CD4-positive, CD25-positive, alpha-beta regulatory T cell (primary cell): ENCODE measurements around the gene IGDCC3. TPM values are rescaled to one million over a fixed set of nuclear protein-coding genes. Genes with fewer than 3 reads are reported as not detected.

Source experiments
- ATAC-seq, 2 donors: fragments of 150-1000 bp; cut with Tn5 transposase; one replicate each; pipeline ENCODE4 v1.10.0; 2021; ENCODE audit warnings: low read depth in 2 of 2, moderate number of reproducible peaks in 2 of 2, moderate library complexity in 1 of 2
- DNase-seq, 3 donors: peaks; one replicate each; pipeline versions ENCODE4 v3.0.0 to v3.0.0-alpha.2; 2012 to 2022; ENCODE audit warnings: mixed read lengths in 1 of 3
- H3K27ac ChIP-seq: one replicate; pipeline ENCODE4 v1.7.0; 2013; ENCODE audit warnings: mild to moderate bottlenecking, low read length; ENCODE audit not compliant: insufficient read depth, poor library complexity, severe bottlenecking
- H3K27me3 ChIP-seq: one replicate; pipeline ENCODE4 v1.7.0; 2013; ENCODE audit warnings: low read length; ENCODE audit not compliant: control insufficient read depth, insufficient read depth
- H3K36me3 ChIP-seq: one replicate; pipeline ENCODE4 v1.7.0; 2013; ENCODE audit warnings: mild to moderate bottlenecking, low read length, moderate library complexity; ENCODE audit not compliant: control insufficient read depth, insufficient read depth
- H3K4me1 ChIP-seq: 2 replicates; pipeline ENCODE4 v1.7.0; 2013; ENCODE audit warnings: mild to moderate bottlenecking, low read length; ENCODE audit not compliant: insufficient read depth, control insufficient read depth, poor library complexity, severe bottlenecking
- H3K4me3 ChIP-seq: one replicate; pipeline ENCODE4 v1.7.0; 2013; ENCODE audit warnings: low read depth, mild to moderate bottlenecking, low read length, moderate library complexity
- H3K9me3 ChIP-seq, 2 experiments: 1 replicate in 1 of 2; 2 replicates in 1 of 2; pipeline ENCODE4 v1.7.0; 2013; ENCODE audit warnings: low read length in 2 of 2, mild to moderate bottlenecking in 1 of 2, moderate library complexity in 1 of 2; ENCODE audit not compliant: control insufficient read depth in 2 of 2
- H3K27ac Mint-ChIP-seq, 3 donors: one replicate each; pipeline ENCODE4 v1.8.0; 2020 to 2022; ENCODE audit warnings: mild to moderate bottlenecking in 3 of 3, mixed read lengths in 3 of 3, moderate library complexity in 2 of 3
- H3K27me3 Mint-ChIP-seq: one replicate; pipeline ENCODE4 v1.8.0; 2022; ENCODE audit warnings: mild to moderate bottlenecking, mixed read lengths
- H3K36me3 Mint-ChIP-seq: one replicate; pipeline ENCODE4 v1.8.0; 2020; ENCODE audit warnings: mixed read lengths
- H3K4me1 Mint-ChIP-seq, 4 donors: one replicate each; pipeline ENCODE4 v1.8.0; 2020 to 2022; ENCODE audit warnings: mixed read lengths in 4 of 4, mild to moderate bottlenecking in 1 of 4
- H3K4me3 Mint-ChIP-seq, 4 donors: one replicate each; pipeline ENCODE4 v1.8.0; 2020 to 2022; ENCODE audit warnings: mild to moderate bottlenecking in 4 of 4, mixed read lengths in 4 of 4, moderate library complexity in 3 of 4
- H3K9me3 Mint-ChIP-seq, 7 donors: one replicate each; pipeline ENCODE4 v1.8.0; 2020 to 2022; ENCODE audit warnings: mixed read lengths in 7 of 7, mild to moderate bottlenecking in 3 of 7, moderate library complexity in 2 of 7
- polyA plus RNA-seq, 4 donors: library from polyadenylated mRNA; unstranded; fragments of 300-500 nt; fragmentation: Illumina TruSeq; gene quantifications; one replicate each; pipeline ENCODE4 v1.2.3, GENCODE V29; 2021
- total RNA-seq: library from RNA; stranded (reverse); gene quantifications from one replicate; pipeline ENCODE4 v1.2.3, GENCODE V29; 2022

Gene IGDCC3
- total and polyA plus RNA-seq, 5 donors from 2014 or later, result not detected

DNA sequence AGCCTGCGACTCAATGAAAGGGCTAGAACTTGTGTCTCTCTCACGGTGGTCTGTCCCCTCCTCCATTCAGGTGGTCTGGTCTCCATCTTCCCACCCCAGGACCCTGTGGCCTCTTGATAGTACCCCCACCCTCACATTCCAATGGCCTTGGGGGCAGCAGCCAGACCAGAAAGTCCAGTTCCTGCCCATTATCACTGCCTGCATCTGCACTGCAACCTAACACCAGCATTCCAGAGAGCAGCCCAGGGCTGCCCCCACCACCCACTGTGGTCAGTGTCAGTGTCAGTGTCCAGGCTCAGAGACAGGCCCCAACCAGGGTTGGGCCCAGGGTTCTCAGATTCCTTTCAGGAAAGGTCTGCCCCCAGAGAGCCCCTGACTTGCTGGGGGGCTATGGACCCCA is 12.6 kb downstream of the IGDCC3 start:
- H3K36me3 ChIP-seq, result no peaks in the 10 kb centered on the region
- Mint-ChIP-seq H3K4me3 (no peak overlapping the region), H3K27me3 (peaks cover 11% of the 10 kb centered on the region), H3K9me3 (peaks cover 0 to 3% (median 0%) of the 10 kb centered on the region in 7 donors), H3K36me3 (no peaks in the 10 kb centered on the region), H3K4me1 (no peaks in the 10 kb centered on the region), H3K27ac (no peak overlapping the region)
- no peak overlapping the region for H3K27ac ChIP-seq
- no peaks in the 10 kb centered on the region for H3K9me3 ChIP-seq
- DNase-seq (no peak), ATAC-seq (no peak)
- no peaks in the 10 kb centered on the region for H3K27me3 ChIP-seq
- no peak overlapping the region for H3K4me3 ChIP-seq
- no peaks in the 10 kb centered on the region for H3K4me1 ChIP-seq

DNA sequence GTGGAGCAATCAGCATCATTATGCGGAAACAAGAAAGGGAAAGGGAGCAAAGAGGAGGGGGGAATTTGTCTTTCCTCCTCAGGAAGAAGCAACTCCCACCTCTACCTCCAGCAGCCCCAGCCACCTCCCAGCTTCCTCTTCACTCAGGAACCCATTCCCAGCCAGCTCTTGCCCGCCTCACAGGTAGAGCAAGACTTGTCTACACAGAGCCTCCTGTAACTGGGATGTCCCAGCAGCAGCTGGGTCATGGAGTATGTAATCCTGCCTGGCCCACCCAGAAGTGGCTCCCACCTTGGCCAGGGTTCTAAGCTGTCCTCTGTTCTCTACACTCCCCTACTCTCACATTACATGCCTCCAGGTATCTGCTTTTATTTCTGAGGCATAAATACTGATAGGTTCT is 14.0 kb downstream of the IGDCC3 start:
- ATAC-seq (no peak), DNase-seq (no peak)
- H3K9me3 ChIP-seq, result no peaks in the 10 kb centered on the region
- H3K36me3 ChIP-seq, result no peaks in the 10 kb centered on the region
- H3K4me1 Mint-ChIP-seq, result no peaks in the 10 kb centered on the region
- peaks cover 2% of the 10 kb centered on the region for H3K27me3 ChIP-seq
- peaks cover 25% of the 10 kb centered on the region for H3K27me3 Mint-ChIP-seq
- no peak overlapping the region for H3K27ac ChIP-seq
- no peaks in the 10 kb centered on the region for H3K36me3 Mint-ChIP-seq
- H3K9me3 Mint-ChIP-seq, result peaks cover 0 to 3% (median 0%) of the 10 kb centered on the region in 7 donors
- H3K4me3 ChIP-seq, result no peak overlapping the region
- no peaks in the 10 kb centered on the region for H3K4me1 ChIP-seq
- H3K27ac Mint-ChIP-seq, result no peak overlapping the region
- no peak overlapping the region for H3K4me3 Mint-ChIP-seq

DNA sequence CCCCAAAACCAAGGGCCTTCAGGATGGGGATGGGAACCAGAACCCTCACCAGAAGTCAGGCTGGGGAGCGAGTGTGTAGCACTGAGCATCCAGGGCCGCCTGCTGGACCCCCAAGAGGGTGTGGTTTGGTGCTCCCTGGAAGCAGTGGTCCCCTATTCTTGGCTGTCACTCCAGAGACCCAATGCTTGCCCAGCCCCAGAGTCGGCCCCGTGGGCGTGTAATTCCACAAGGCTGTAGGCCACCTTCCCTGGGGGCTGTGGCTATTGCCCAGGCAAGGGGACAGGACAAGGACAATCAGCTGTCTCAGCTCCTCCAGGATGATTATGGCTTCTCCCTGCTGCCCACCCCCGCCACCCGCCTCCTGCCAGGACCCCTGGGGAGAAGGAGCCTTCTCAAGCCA is 14.5 kb downstream of the IGDCC3 start:
- Mint-ChIP-seq H3K9me3 (peaks cover 0 to 3% (median 0%) of the 10 kb centered on the region in 7 donors), H3K4me1 (no peaks in the 10 kb centered on the region), H3K27ac (no peak overlapping the region), H3K36me3 (no peaks in the 10 kb centered on the region), H3K4me3 (no peak overlapping the region), H3K27me3 (peaks cover 30% of the 10 kb centered on the region)
- peaks cover 2% of the 10 kb centered on the region for H3K27me3 ChIP-seq
- no peak for ATAC-seq
- H3K36me3 ChIP-seq, result no peaks in the 10 kb centered on the region
- DNase-seq, result no peak
- no peaks in the 10 kb centered on the region for H3K9me3 ChIP-seq
- no peaks in the 10 kb centered on the region for H3K4me1 ChIP-seq
- H3K4me3 ChIP-seq, result no peak overlapping the region
- H3K27ac ChIP-seq, result no peak overlapping the region

GRCh38 chr15:65362491-65362890 is 15.3 kb downstream of the IGDCC3 start:
- Histone ChIP-seq H3K27ac (no peak overlapping the region), H3K4me1 (no peaks in the 10 kb centered on the region), H3K27me3 (peaks cover 6% of the 10 kb centered on the region), H3K4me3 (no peak overlapping the region), H3K36me3 (no peaks in the 10 kb centered on the region), H3K9me3 (no peaks in the 10 kb centered on the region)
- H3K9me3 Mint-ChIP-seq, result peaks cover 0 to 3% (median 0%) of the 10 kb centered on the region in 7 donors
- no peaks in the 10 kb centered on the region for H3K4me1 Mint-ChIP-seq
- no peak overlapping the region for H3K27ac Mint-ChIP-seq
- ATAC-seq (no peak), DNase-seq (no peak)
- no peaks in the 10 kb centered on the region for H3K36me3 Mint-ChIP-seq
- H3K27me3 Mint-ChIP-seq, result peaks cover 35% of the 10 kb centered on the region
- H3K4me3 Mint-ChIP-seq, result no peak overlapping the region

GRCh38 chr15:65361708-65362459 is 15.9 kb downstream of the IGDCC3 start:
- ATAC-seq (no peak), DNase-seq (no peak)
- no peaks in the 10 kb centered on the region for H3K36me3 ChIP-seq
- no peak overlapping the region for H3K4me3 Mint-ChIP-seq
- H3K4me3 ChIP-seq, result no peak overlapping the region
- H3K27ac ChIP-seq, result no peak overlapping the region
- H3K36me3 Mint-ChIP-seq, result no peaks in the 10 kb centered on the region
- peaks cover 41% of the 10 kb centered on the region for H3K27me3 Mint-ChIP-seq
- peaks cover 0 to 3% (median 0%) of the 10 kb centered on the region in 7 donors for H3K9me3 Mint-ChIP-seq
- H3K27me3 ChIP-seq, result peaks cover 12% of the 10 kb centered on the region
- H3K4me1 ChIP-seq, result no peaks in the 10 kb centered on the region
- no peaks in the 10 kb centered on the region for H3K4me1 Mint-ChIP-seq
- H3K9me3 ChIP-seq, result no peaks in the 10 kb centered on the region
- H3K27ac Mint-ChIP-seq, result no peak overlapping the region

GRCh38 chr15:65360506-65360905 is 17.3 kb downstream of the IGDCC3 start:
- ATAC-seq (no peak), DNase-seq (no peak)
- H3K27ac ChIP-seq, result no peak overlapping the region
- H3K4me1 ChIP-seq, result no peaks in the 10 kb centered on the region
- Mint-ChIP-seq H3K4me1 (peaks cover 0 to 6% (median 6%) of the 10 kb centered on the region in 4 donors), H3K27me3 (peaks cover 51% of the 10 kb centered on the region), H3K4me3 (no peak overlapping the region), H3K9me3 (peaks cover 0 to 3% (median 0%) of the 10 kb centered on the region in 7 donors), H3K36me3 (no peaks in the 10 kb centered on the region), H3K27ac (no peak overlapping the region)
- no peak overlapping the region for H3K4me3 ChIP-seq
- no peaks in the 10 kb centered on the region for H3K36me3 ChIP-seq
- H3K27me3 ChIP-seq, result peaks cover 17% of the 10 kb centered on the region
- no peaks in the 10 kb centered on the region for H3K9me3 ChIP-seq

DNA sequence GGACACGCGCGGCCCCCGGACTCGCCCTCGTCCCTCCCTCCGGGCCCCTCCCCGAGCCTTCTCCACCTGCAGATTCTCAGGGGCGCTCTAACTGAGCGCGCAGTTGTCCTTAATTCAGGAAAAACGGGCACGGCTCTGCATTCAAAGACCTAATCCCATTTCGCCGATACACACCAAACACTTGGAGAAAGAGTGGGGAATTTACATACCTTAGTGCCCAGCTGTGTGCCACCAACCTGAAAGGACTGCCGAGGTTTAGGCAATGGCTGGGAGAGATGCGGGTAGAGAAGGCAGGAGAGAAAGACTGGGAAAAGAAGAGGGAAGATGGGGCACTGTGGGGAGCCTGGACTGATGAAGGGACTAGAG is 21.8 kb downstream of the IGDCC3 start:
- Histone ChIP-seq H3K27ac (no peak overlapping the region), H3K4me1 (no peaks in the 10 kb centered on the region), H3K27me3 (peaks cover 25% of the 10 kb centered on the region), H3K4me3 (no peak overlapping the region), H3K9me3 (peaks cover 8 to 15% of the 10 kb centered on the region in 2 experiments), H3K36me3 (no peaks in the 10 kb centered on the region)
- H3K27ac Mint-ChIP-seq, result no peak overlapping the region
- H3K4me3 Mint-ChIP-seq, result peak overlapping the region in 3 of 4 donors; percentile 10 to 60 (median 33)
- H3K27me3 Mint-ChIP-seq, result peaks cover 71% of the 10 kb centered on the region
- H3K4me1 Mint-ChIP-seq, result peaks cover 0 to 6% (median 6%) of the 10 kb centered on the region in 4 donors
- H3K9me3 Mint-ChIP-seq, result peaks cover 0 to 16% (median 3%) of the 10 kb centered on the region in 7 donors
- DNase-seq, result no peak
- ATAC-seq, result no peak
- H3K36me3 Mint-ChIP-seq, result no peaks in the 10 kb centered on the region
